Activated CD4-positive, alpha-beta T cell treated with anti-CD3 and anti-CD28 coated beads for 24 hours (primary cell): ENCODE data around the gene ARHGAP10.
"Not testable (repeated sequence)": the region's sequence is repeated elsewhere in the genome, so short reads cannot be mapped to it uniquely, and the experiment has no call there.

Experiments
- DNase-seq, 2 donors: peaks; one replicate each; pipeline ENCODE4 v3.0.0-alpha.2; 2020; ENCODE audit warnings: low read depth in 2 of 2

Gene ARHGAP10

DNA sequence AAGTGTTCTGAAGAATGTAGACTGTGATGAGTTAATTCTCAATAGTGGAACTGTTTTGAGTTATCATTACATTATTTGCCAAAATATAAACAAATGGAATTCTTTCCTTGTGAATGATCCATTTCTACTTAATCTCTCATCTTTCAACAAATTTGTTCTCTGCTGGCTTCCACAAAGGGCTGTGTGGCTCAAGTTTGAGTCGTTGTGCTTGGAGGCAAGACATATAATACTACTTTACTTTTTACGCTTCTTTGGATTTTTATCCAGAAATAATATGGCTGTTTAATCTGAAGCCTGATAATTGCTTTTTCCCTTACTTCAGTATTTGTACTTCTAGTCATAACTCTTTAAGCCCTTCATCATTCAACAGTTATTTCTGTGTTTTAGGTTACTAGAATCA, 169.5 kb downstream of the ARHGAP10 start:
- DNase-seq = no peak

GRCh38 chr4:147901916-147902315, 170.0 kb downstream of the ARHGAP10 start:
- DNase-seq = no peak

DNA sequence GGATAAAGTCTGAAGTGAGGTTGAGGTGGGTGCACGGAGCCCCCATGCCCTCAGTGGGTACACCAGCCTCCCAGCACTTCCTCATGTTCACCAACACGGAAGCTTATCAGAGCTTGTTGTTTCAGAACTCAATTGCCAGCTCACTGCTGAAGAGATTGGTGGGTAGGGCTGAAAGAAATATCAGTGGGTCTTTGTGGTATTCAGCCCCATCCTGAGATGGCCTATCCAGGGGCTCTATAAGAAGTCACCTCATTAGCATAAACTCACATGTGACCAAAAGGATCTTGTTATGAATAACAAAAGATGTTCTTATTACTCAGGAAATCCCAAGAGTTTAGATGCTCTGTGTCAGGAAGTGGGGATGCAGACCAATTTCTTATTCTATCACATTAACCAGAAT, 177.3 kb downstream of the ARHGAP10 start:
- no peak for DNase-seq

GRCh38 chr4:147910315-147910714, 178.4 kb downstream of the ARHGAP10 start:
- DNase-seq = no peak

DNA sequence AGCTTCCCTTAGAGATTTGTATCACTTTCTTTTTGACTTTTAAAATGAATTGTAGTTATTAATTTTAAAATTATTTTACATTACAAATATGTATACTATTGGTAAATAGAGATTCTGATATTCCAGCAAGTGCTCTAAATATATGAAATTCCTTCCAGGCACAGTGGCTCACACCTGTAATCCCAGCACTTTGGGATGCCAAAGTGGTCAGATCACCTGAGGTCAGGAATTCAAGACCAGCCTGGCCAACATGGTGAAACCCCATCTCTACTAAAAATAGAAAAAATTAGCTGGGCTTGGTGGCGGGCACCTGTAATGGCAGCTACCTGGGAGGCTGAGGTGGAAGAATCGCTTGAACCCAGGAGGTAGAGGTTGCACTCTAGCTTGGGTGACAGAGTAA, 180.2 kb downstream of the ARHGAP10 start:
- DNase-seq = not testable (repeated sequence)

DNA sequence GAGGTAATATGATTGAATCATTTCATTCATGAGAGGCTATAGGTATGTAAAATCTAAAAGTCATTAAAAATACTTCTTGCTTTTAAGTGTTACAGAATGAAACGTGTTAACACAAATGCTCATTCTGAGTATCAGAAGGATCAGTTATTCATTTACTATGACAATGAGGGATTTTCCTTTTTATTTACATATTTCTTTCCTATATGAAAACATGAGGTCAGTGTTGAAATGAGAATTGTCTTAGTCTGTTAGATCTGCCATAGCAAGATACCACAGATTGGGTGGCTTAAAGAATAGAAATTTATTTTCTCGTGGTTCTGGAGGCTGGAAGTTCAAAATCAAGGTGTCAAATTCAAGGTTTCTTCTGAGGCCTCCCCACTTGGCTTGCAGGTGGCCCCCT, 181.2 kb downstream of the ARHGAP10 start:
- DNase-seq = no peak

GRCh38 chr4:147916351-147916750, 184.5 kb downstream of the ARHGAP10 start:
- no peak for DNase-seq

GRCh38 chr4:147923381-147923780, 191.5 kb downstream of the ARHGAP10 start:
- DNase-seq = no peak

DNA sequence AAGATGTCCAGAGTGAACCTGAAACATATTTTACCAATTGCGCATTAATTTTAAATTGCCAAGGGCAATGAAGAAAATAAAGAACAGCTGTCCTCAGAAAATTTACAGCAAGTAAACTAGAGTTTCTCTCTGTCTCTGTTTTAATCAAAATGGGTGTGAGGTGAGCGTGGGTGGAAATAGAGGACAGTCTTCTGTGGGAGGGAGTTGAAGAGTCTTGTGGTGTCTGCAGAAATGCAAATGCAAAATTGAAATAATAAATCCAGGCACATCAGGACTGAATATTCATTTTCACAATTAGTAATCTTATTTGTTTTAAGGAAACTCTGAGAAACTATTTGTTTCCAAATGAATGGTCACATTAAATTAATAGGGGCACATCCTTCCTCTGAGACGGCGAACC, 192.0 kb downstream of the ARHGAP10 start:
- DNase-seq = no peak

DNA sequence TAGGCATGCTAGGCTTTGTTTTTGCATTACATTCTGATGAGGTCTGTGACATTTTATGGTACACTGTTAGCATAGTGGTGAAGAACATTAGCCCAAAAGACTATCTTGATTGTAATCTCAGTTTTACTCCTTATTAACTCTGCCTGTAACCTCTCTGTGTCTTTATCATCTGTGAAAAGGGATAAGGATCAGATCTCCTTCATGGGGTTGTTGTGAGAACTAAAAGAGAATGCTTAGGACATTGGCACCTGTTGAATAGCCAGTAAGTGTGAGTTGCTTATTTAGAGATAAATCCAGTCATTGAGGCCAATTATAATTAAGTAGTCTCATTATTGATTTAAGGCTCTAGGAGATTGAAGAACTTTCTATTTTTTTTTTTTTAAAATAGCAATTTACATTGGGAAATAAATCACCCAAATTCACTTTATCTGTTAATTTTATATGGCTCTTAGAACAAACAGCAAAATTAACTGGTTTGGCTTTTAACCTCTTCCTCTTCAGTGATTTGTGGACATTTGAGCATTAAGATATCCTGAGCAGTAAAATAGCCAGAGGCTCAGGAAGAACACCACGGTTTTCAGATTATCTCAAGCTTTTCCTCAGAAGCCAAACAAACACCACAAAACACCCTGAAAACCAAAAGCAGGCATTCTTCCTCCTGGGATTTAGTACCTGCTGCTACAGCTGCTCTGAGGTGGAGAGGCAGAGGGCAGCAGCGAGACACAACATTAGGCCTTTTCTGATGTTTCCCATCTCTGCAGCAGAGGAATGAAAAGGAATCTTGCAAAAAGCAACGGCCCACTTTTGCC, 192.9 kb downstream of the ARHGAP10 start:
- no peak for DNase-seq

GRCh38 chr4:147927377-147928137, 195.7 kb downstream of the ARHGAP10 start:
- no peak for DNase-seq

- no peak for DNase-seq
These were observed 196.5 kb downstream of the ARHGAP10 start for GRCh38 chr4:147928400-147928799.

- DNase-seq = no peak
These were observed 197.9 kb downstream of the ARHGAP10 start for GRCh38 chr4:147929746-147930145.

DNA sequence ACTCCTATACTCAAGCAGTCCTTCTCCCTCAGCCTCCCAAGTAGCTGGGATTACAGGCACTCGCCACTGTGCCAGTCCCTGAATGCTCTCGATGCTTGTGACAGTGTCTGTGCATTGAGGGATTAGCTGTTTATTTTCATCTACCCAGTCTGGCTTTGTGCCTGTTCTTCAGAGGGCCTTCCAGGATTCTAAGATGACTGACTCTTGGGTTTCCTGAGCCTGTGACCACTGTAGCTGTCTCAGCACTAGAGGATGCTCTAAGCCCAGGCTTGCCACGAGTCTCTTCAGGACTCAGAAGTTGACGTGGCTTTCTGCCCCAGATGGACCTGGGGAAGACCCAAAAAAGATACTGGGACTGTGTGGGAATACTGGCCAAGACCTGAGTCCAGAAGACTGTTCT, 201.4 kb downstream of the ARHGAP10 start:
- DNase-seq = no peak

GRCh38 chr4:147933779-147934178, 201.9 kb downstream of the ARHGAP10 start:
- DNase-seq = no peak

- DNase-seq = no peak
These were observed 206.6 kb downstream of the ARHGAP10 start for GRCh38 chr4:147938496-147938895.

DNA sequence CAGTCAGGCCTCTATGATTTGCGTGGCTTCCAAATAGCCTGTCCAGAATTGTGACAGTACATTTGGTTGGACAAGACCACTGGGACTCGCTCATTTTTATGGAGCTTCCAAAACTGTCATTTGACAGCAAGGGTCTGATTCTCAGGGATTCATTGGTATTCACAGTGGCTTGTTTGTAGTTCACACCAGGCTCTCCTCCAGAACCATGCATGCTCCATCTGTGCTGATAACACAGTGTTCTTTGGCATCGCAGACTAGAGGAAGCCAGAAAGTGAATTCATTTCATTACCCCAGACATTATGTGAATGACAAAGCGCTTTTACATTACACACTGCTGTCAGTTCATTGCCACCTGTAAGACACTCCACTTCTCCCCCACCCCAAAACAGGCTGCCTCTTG, 208.3 kb downstream of the ARHGAP10 start:
- no peak for DNase-seq

DNA sequence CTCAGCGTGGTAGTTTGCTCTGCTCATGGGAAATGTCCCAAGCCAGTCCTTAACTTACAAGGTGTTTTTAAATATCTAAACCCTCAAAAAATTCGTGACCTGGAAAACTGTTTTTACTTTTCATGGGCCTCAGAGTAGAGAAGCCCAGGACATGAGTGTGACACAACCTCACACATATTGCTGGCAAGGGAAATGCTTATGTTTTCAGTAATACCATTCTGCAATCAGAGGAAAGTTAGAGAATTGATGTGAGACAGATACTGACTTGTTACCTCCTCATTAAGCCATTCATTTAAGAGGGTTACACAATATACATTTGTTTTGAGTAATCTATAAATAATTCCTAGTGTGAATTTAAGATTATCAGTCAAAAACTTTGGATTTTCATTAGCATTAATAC, 209.5 kb downstream of the ARHGAP10 start:
- DNase-seq = no peak

DNA sequence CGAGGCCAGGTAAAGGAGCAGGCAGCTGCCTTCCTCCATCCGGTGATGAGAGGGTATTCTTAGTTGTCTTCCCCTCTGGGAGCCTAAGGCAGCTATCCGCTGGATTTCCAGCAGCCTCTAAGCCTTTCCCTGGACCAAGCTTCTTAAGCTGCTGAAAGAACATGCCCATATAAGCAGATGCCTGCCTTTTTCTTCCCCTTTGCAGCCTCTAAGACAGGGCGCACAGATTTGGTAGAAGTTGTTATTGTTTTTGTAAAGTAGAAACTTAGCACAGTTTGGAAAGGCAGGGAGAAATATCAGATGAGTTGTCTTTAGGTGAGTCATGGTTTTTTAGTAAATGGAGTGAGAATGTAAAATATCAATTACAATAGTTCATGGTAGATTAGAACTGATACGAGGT, 210.8 kb downstream of the ARHGAP10 start:
- DNase-seq = no peak

- no peak for DNase-seq
These were observed 211.3 kb downstream of the ARHGAP10 start for GRCh38 chr4:147943159-147943638.

GRCh38 chr4:147944249-147944648, 212.4 kb downstream of the ARHGAP10 start:
- DNase-seq = no peak

DNA sequence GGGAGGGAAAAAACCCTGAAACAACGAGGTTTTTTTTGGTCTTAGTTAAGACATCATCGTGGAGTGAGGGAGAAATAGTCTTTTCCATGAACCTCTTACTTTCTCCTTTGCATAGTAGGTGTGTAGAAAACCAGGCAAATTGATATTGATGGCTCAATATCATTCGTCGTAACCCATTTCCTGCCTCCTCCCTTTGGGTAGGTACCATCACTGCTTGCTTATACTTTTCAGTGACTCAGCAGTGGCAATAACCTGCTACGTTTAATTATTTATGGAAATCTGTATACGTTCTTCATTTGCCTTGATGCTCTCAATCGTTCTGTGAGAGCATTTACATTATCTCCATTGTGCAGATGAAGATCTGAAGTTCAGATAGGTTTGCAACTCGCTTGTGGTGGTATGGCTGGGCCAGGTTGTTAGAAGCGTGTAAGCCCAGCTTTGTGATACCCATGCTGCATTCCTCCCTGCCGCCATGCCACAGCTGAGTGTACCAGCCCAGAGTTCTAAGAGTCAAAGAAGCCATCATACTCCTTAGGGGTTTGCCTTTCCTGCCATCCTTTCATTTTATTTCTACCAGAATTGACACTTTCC, 212.9 kb downstream of the ARHGAP10 start:
- DNase-seq = no peak

DNA sequence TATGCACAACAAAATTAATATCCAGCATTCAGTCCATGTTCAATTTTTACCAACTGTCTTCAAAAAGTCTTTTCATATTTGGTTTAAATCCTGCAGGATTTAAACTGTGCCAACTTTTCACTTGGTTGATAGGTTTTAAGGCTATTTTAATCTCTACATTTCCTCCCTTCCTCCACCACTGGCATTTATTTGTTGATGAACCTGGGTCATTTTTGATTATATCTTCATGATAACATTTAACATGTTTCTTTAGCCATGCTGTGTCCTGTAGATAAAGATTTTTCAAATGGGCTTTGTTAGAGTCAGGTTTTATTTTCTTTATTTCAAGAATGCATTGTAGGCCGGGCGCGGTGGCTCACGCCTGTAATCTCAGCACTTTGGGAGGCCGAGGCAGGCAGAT, 216.4 kb downstream of the ARHGAP10 start:
- DNase-seq = no peak
